Esophagus squamous epithelium (tissue), 5 donors: Measurements from ENCODE around the gene EPHA2. TPM values are rescaled to one million over a fixed set of nuclear protein-coding genes. Genes with fewer than 3 reads are reported as not detected.

Experiments
- DNase-seq: peaks from one replicate; lab custom pipeline; 2025; lab: John Stamatoyannopoulos, UW
- H3K27ac ChIP-seq, 4 donors: fragments of 200-600 bp; sonication (generic); one replicate each; pipeline ENCODE4 v1.5.1; 2016 to 2019; ENCODE audit warnings: mild to moderate bottlenecking in 1 of 4
- H3K27me3 ChIP-seq, 4 donors: fragments of 200-600 bp; sonication (generic); 1 replicate in 3 of 4; 2 replicates in 1 of 4; pipeline versions ENCODE4 v1.5.1 to v1.6.0; 2017 to 2021; ENCODE audit warnings: antibody characterized with exemption in 1 of 4
- H3K36me3 ChIP-seq, 3 donors: fragments of 200-600 bp; sonication (generic); one replicate each; pipeline ENCODE4 v1.5.1; 2016 to 2019
- H3K4me1 ChIP-seq, 3 donors: fragments of 200-600 bp; sonication (generic); one replicate each; pipeline ENCODE4 v1.5.1; 2017 to 2019
- H3K4me3 ChIP-seq, 4 donors: fragments of 200-600 bp; sonication (generic); 1 replicate in 3 of 4; 2 replicates in 1 of 4; pipeline ENCODE4 v1.5.1; 2016 to 2019; ENCODE audit warnings: mild to moderate bottlenecking in 2 of 4, moderate library complexity in 1 of 4
- H3K9me3 ChIP-seq, 3 donors: fragments of 200-600 bp; sonication (generic); one replicate each; pipeline ENCODE4 v1.5.1; 2016 to 2019
- CTCF ChIP-seq, 6 experiments: fragments of 450-650 bp in 4 of 6; fragments of 200-600 bp in 2 of 6; sonication (generic) in 2 of 6; IDR thresholded peaks; one replicate each; pipeline ENCODE4 v1.5.1; 2016 to 2019; ENCODE audit warnings: antibody characterized with exemption in 6 of 6, mild to moderate bottlenecking in 4 of 6, moderate library complexity in 4 of 6
- POLR2A ChIP-seq, 4 donors: fragments of 450-650 bp; IDR thresholded peaks; one replicate each; pipeline ENCODE4 v1.6.1; 2017; ENCODE audit warnings: antibody characterized with exemption in 4 of 4, mild to moderate bottlenecking in 4 of 4, moderate library complexity in 3 of 4
- WGBS, 2 donors: methylation state at CpG; one replicate each; pipeline ENCODE4 v1.1.5; 2018; 5-methylcytosine and 5-hydroxymethylcytosine counted together
- intact Hi-C: fragments of 100-400 bp; cut with DNase I; formaldehyde crosslinking; loops from one replicate; pipeline ENCODE4 v1.15.0; 2022
- total RNA-seq, 4 donors: library from RNA; depleted of rRNA; stranded (reverse); fragments of >200 nt; gene quantifications; one replicate each; pipeline ENCODE4 v1.1.0, GENCODE V29; 2016
- donor health status: DM: yes; HTN: yes; CAD: no.

The EPHA2 gene
- total RNA-seq, 4 donors from 2014 or later, result 87.5 to 225 (median 137) TPM

GRCh38 chr1:16162163-16162822 lies 6.4 kb upstream of the EPHA2 start:
- H3K9me3 ChIP-seq, result no peaks in the 10 kb centered on the region
- H3K27me3 ChIP-seq, result no peaks in the 10 kb centered on the region
- 24 to 27% methylated on average over 19 to 21 of the region's 32 CpGs for WGBS, 2 donors
- no peak for DNase-seq
- H3K4me1 ChIP-seq, result peaks cover 17 to 63% (median 22%) of the 10 kb centered on the region in 3 donors
- H3K4me3 ChIP-seq, result peak overlapping the region in 2 of 4 donors; percentile 4 to 22
- intact Hi-C loops, result no loop called here
- no peak for TF ChIP-seq POLR2A (IDR thresholded peaks at IDR 0.05)
- no peak for TF ChIP-seq CTCF (IDR thresholded peaks at IDR 0.05)
- H3K36me3 ChIP-seq, result no peaks in the 10 kb centered on the region
- no peak overlapping the region for H3K27ac ChIP-seq

GRCh38 chr1:16161717-16162116 lies 5.8 kb upstream of the EPHA2 start:
- no peak for DNase-seq
- Histone ChIP-seq H3K27me3 (no peaks in the 10 kb centered on the region), H3K27ac (no peak overlapping the region), H3K4me1 (peaks cover 20 to 66% (median 23%) of the 10 kb centered on the region in 3 donors), H3K36me3 (no peaks in the 10 kb centered on the region), H3K4me3 (no peak overlapping the region), H3K9me3 (no peaks in the 10 kb centered on the region)
- 73% methylated on average over 4 of the region's 5 CpGs for WGBS, 2 donors
- TF ChIP-seq CTCF (IDR thresholded peaks at IDR 0.05), result no peak
- TF ChIP-seq POLR2A (IDR thresholded peaks at IDR 0.05), result no peak
- intact Hi-C loops, result no loop called here

- Histone ChIP-seq H3K4me1 (peaks cover 16 to 73% (median 22%) of the 10 kb centered on the region in 3 donors), H3K27me3 (peaks cover 0 to 7% (median 0%) of the 10 kb centered on the region in 4 donors), H3K36me3 (no peaks in the 10 kb centered on the region), H3K27ac (peak overlapping the region; percentile 93 to 98 (median 98)), H3K9me3 (no peaks in the 10 kb centered on the region), H3K4me3 (peak overlapping the region in 2 of 4 donors; percentile 95 to 96)
- DNase-seq, result no peak
- intact Hi-C loops, result no loop called here
- WGBS, 2 donors, result 62 to 64% methylated on average over 13 to 16 of the region's 16 CpGs
- no peak for TF ChIP-seq CTCF (IDR thresholded peaks at IDR 0.05)
- TF ChIP-seq POLR2A (IDR thresholded peaks at IDR 0.05), result peak in 2 of 4 donors; percentile 43 to 47
Measured at GRCh38 chr1:16158993-16159831, 3.3 kb upstream of the EPHA2 start.

GRCh38 chr1:16158025-16158424 lies 2.2 kb upstream of the EPHA2 start:
- no peak for DNase-seq
- Histone ChIP-seq H3K36me3 (peaks cover 0 to 6% (median 0%) of the 10 kb centered on the region in 3 donors), H3K27me3 (peaks cover 0 to 7% (median 0%) of the 10 kb centered on the region in 4 donors), H3K27ac (peak overlapping the region; percentile 93 to 98 (median 98)), H3K9me3 (no peaks in the 10 kb centered on the region), H3K4me3 (peak overlapping the region; percentile 1 to 96 (median 51)), H3K4me1 (peaks cover 23 to 80% (median 30%) of the 10 kb centered on the region in 3 donors)
- intact Hi-C loops, result no loop called here
- TF ChIP-seq CTCF (IDR thresholded peaks at IDR 0.05) (no peak), POLR2A (IDR thresholded peaks at IDR 0.05) (no peak)
- 56 to 69% methylated on average over 5 of the region's 5 CpGs for WGBS, 2 donors
